C4-2B (cell line): ENCODE data around the gene DIABLO.

ENCODE experiments used
- ZFX ChIP-seq: fragments of 450-650 bp; IDR thresholded peaks from 2 replicates; pipeline ENCODE4 v1.6.1; 2017
- TF ChIP-seq, protein P1 (sequence below): fragments of 450-650 bp; conservative IDR thresholded peaks from 2 replicates; pipeline ENCODE4 v1.5.1; 2017; ENCODE audit warnings: mild to moderate bottlenecking

DNA sequence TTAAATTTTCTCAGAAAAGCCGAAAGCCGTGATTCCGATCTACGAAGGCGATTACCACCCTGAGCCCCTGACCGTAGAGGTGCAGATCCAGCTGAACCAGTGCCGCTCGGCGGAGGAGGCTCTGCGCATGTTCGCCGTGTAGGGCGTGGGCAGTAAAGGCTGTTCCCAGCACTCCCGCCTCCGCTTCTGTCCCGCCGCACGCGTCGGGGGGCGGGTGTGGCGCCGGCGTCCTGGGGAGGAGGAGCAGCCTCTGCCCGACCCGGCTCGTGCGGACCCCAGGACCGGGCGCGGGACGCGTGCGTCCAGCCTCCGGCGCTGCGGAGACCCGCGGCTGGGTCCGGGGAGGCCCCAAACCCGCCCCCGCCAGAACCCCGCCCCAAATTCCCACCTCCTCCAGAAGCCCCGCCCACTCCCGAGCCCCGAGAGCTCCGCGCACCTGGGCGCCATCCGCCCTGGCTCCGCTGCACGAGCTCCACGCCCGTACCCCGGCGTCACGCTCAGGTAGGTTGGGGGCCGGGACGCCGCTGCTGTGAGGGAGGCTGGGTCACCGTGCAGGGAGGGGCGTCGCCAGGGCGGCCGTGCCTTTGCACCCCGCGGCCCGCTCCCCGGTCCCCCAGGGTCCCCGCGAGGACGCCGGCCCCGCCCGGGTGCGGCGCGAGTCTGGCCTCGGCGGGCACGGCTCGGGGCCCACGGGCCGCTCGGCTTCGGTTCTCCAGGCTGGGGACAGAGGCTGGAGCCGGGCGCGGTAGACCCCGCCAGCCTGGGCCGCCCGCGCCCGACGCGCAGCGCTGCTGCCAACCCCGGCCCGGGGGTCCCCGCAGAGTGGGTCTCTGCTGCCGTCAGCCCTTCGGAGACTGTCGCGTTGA, 22.3 kb downstream of the DIABLO start, which contains the start of gene B3GNT4:
- TF ChIP-seq, protein P1, sequence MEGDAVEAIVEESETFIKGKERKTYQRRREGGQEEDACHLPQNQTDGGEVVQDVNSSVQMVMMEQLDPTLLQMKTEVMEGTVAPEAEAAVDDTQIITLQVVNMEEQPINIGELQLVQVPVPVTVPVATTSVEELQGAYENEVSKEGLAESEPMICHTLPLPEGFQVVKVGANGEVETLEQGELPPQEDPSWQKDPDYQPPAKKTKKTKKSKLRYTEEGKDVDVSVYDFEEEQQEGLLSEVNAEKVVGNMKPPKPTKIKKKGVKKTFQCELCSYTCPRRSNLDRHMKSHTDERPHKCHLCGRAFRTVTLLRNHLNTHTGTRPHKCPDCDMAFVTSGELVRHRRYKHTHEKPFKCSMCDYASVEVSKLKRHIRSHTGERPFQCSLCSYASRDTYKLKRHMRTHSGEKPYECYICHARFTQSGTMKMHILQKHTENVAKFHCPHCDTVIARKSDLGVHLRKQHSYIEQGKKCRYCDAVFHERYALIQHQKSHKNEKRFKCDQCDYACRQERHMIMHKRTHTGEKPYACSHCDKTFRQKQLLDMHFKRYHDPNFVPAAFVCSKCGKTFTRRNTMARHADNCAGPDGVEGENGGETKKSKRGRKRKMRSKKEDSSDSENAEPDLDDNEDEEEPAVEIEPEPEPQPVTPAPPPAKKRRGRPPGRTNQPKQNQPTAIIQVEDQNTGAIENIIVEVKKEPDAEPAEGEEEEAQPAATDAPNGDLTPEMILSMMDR, result no peak
- 0 out of 2 replicates have a peak, but pooled peaks have one; percentile 27 for TF ChIP-seq ZFX
